ENCODE data around the gene TMEM92. TPM values are rescaled to one million over a fixed set of nuclear protein-coding genes. Genes with fewer than 3 reads are reported as not detected.

Gene TMEM92
- total and polyA plus RNA-seq, 2 experiments from 2014 or later, result 0.32 TPM; not detected in 1

DNA sequence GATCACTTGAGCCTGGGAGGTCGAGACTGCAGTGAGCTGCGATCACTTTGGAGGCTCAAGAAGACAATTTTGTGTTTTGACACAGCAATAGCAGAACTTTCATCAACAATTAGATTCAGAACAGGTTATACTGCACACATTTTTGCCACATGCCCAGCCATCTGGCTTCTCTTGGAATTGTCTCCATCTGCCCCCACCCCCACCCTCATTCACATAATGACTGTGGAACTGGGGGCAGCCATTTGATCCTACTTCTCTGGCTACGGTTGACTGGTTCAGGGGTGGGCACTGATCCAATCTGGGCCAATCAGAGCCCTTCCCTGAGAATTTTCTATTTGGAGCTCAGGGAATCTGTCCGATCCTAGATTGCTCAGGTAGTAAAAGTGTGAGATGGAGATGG is 14.0 kb downstream of the TMEM92 start:
- Histone ChIP-seq H3K79me2 (ENCODE audit: insufficient read depth) (peaks cover 31% of the 10 kb centered on the region), H3K27ac (peak overlapping the region; percentile 97), H3F3A (ENCODE audit: insufficient read depth) (peaks cover 24% of the 10 kb centered on the region), H4K20me1 (ENCODE audit: insufficient read depth) (no peaks in the 10 kb centered on the region), H3K4me1 (ENCODE audit: insufficient read depth) (peaks cover 30% of the 10 kb centered on the region), H3K4me2 (ENCODE audit: unreplicated experiment) (peak overlapping the region; percentile 92), H2AFZ (no peak overlapping the region), H3K27me3 (replicated peaks; ENCODE audit: insufficient read depth) (no peaks in the 10 kb centered on the region), H3K9me3 (ENCODE audit: low read depth) (no peaks in the 10 kb centered on the region), H3K9ac (peak overlapping the region; percentile 88; the same call in 1 of the 2 replicates), H3K36me3 (ENCODE audit: low read depth) (no peaks in the 10 kb centered on the region), H3K4me3 (peak overlapping the region; percentile 70; the same call in 1 of the 2 replicates), H3K9me2 (ENCODE audit: insufficient read depth) (no peaks in the 10 kb centered on the region)
- TF ChIP-seq EZH2phosphoT487 (IDR thresholded peaks at IDR 0.05; ENCODE audit: insufficient read depth, low read depth), result no peak
- no peak for TF ChIP-seq EZH2 (IDR thresholded peaks at IDR 0.05; ENCODE audit: insufficient read depth, poor library complexity, severe bottlenecking)
- WGBS, 2 experiments (ENCODE audit: low coverage in 1 of 2, low lambda C conversion rate in 2 of 2, missing lambda C conversion rate in 2 of 2), result 74 to 82% methylated on average over 4 of the region's 4 CpGs
- DNase-seq, result no peak
- in situ Hi-C loops (cut with MboI), result no loop called here

DNA sequence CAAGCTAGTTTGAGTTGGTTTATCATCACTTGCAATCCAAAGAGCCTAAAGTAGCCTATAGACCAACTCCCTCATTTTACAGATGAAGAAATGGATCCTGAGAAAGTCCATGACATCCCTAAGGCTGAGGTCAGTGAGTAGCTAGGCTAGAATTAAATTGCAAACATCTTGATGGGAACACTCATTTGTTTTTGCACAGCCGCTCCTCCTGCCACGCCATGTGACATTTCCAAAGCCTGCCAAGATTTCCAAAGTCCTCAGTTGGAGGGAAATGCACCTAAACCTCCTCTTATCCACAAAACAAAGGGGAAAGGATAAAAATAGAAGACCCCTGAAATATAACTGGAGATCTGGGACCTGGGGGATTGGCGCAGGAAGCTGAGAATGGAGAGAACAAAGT is 15.0 kb downstream of the TMEM92 start:
- Histone ChIP-seq H3K9me3 (ENCODE audit: low read depth) (no peaks in the 10 kb centered on the region), H3K79me2 (ENCODE audit: insufficient read depth) (peaks cover 31% of the 10 kb centered on the region), H3K27ac (peak overlapping the region; percentile 97), H4K20me1 (ENCODE audit: insufficient read depth) (no peaks in the 10 kb centered on the region), H3K36me3 (ENCODE audit: low read depth) (no peaks in the 10 kb centered on the region), H3K4me3 (peak overlapping the region; percentile 70), H3F3A (ENCODE audit: insufficient read depth) (peaks cover 24% of the 10 kb centered on the region), H2AFZ (no peak overlapping the region), H3K9ac (peak overlapping the region; percentile 88), H3K9me2 (ENCODE audit: insufficient read depth) (no peaks in the 10 kb centered on the region), H3K4me1 (ENCODE audit: insufficient read depth) (peaks cover 30% of the 10 kb centered on the region), H3K4me2 (ENCODE audit: unreplicated experiment) (peak overlapping the region; percentile 92), H3K27me3 (replicated peaks; ENCODE audit: insufficient read depth) (no peaks in the 10 kb centered on the region)
- in situ Hi-C loops (cut with MboI), result no loop called here
- peak; percentile 88 for DNase-seq
- WGBS, 2 experiments (ENCODE audit: low coverage in 1 of 2, low lambda C conversion rate in 2 of 2, missing lambda C conversion rate in 2 of 2), result 15 to 19% methylated on average over 3 of the region's 3 CpGs
- TF ChIP-seq EZH2 (IDR thresholded peaks at IDR 0.05; ENCODE audit: insufficient read depth, poor library complexity, severe bottlenecking), result no peak
- no peak for TF ChIP-seq EZH2phosphoT487 (IDR thresholded peaks at IDR 0.05; ENCODE audit: insufficient read depth, low read depth)

DNA sequence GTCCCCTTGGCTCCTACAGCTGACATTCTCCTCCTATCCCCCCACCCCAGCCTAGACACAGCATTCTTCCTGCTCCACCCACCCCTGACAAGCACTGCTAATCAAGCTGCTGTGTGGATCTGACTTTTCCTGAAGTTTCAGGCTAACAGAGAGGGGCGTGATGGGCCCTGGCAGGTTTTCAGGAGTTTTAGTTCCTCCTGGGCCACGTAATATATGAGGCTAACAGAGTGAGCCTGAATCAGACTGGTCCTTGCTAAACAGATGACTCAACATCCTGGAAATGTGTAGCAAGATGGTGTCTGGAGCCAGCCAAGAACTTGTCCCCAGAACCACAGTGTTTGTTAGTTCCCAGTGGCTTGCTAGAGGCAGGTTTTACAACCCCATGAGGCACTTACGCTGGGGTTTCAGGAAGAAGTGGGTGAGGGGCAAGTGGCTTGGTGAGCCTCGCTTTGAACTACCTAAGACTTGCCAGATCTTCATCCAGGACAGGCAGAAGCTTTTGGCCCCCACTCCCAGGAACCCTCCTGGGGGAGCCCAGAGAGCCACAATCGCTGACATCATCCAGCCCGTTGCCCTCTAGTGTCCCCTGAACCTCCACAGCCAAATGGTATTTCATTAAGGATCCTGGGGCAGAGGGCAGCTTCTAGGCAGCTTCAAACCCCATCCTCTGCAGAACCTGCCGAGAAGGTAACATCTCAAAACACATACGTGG is 15.9 kb downstream of the TMEM92 start:
- Histone ChIP-seq H3K9me3 (ENCODE audit: low read depth) (no peaks in the 10 kb centered on the region), H2AFZ (peak overlapping the region; percentile 57), H3K4me2 (ENCODE audit: unreplicated experiment) (peak overlapping the region; percentile 92), H3K36me3 (ENCODE audit: low read depth) (no peaks in the 10 kb centered on the region), H3K4me1 (ENCODE audit: insufficient read depth) (peaks cover 30% of the 10 kb centered on the region), H3K4me3 (peak overlapping the region; percentile 70), H3K27ac (peak overlapping the region; percentile 97), H4K20me1 (ENCODE audit: insufficient read depth) (no peaks in the 10 kb centered on the region), H3F3A (ENCODE audit: insufficient read depth) (peaks cover 24% of the 10 kb centered on the region), H3K9me2 (ENCODE audit: insufficient read depth) (no peaks in the 10 kb centered on the region), H3K27me3 (replicated peaks; ENCODE audit: insufficient read depth) (no peaks in the 10 kb centered on the region), H3K79me2 (ENCODE audit: insufficient read depth) (peaks cover 31% of the 10 kb centered on the region), H3K9ac (peak overlapping the region; percentile 88)
- in situ Hi-C loops (cut with MboI), result loop anchor here (10.0 kb wide), 1 partner anchor 195 kb away; the partner anchor contains the start of gene PDK2
- WGBS, 2 experiments (ENCODE audit: low coverage in 1 of 2, low lambda C conversion rate in 2 of 2, missing lambda C conversion rate in 2 of 2), result 22 to 26% methylated on average over 8 of the region's 8 CpGs
- TF ChIP-seq EZH2 (IDR thresholded peaks at IDR 0.05; ENCODE audit: insufficient read depth, poor library complexity, severe bottlenecking) (no peak), EZH2phosphoT487 (IDR thresholded peaks at IDR 0.05; ENCODE audit: insufficient read depth, low read depth) (no peak)
- DNase-seq, result peak; percentile 99

DNA sequence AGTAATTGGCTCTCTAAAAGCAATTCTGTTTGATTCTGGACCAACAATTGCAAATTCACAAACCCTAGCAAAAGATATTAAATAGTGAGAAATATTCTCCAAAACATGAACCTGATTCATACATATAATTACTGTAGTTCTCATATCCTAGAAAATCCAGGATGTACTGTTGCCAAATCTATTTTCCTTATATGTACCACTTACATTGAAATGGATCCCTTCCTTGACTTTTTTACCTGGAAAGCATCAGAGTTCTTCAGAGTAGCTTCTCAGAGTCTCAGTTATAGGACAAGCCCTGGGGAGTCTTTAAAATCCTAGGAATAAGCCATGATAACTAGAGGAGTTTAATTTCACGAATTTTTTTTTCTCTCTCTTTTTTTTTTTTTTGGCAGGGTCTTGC is 16.7 kb downstream of the TMEM92 start:
- H3K79me2 ChIP-seq (ENCODE audit: insufficient read depth), result peaks cover 30% of the 10 kb centered on the region
- peak overlapping the region; percentile 88 for H3K9ac ChIP-seq
- H3K27me3 ChIP-seq (replicated peaks; ENCODE audit: insufficient read depth), result no peaks in the 10 kb centered on the region
- H3K4me3 ChIP-seq, result no peak overlapping the region
- H3K9me2 ChIP-seq (ENCODE audit: insufficient read depth), result no peaks in the 10 kb centered on the region
- peak overlapping the region; percentile 57; the same call in 1 of the 2 replicates for H2AFZ ChIP-seq
- TF ChIP-seq EZH2 (IDR thresholded peaks at IDR 0.05; ENCODE audit: insufficient read depth, poor library complexity, severe bottlenecking) (no peak), EZH2phosphoT487 (IDR thresholded peaks at IDR 0.05; ENCODE audit: insufficient read depth, low read depth) (no peak)
- peaks cover 24% of the 10 kb centered on the region for H3F3A ChIP-seq (ENCODE audit: insufficient read depth)
- no peaks in the 10 kb centered on the region for H4K20me1 ChIP-seq (ENCODE audit: insufficient read depth)
- no peaks in the 10 kb centered on the region for H3K36me3 ChIP-seq (ENCODE audit: low read depth)
- no peak for DNase-seq
- H3K4me1 ChIP-seq (ENCODE audit: insufficient read depth), result peaks cover 30% of the 10 kb centered on the region
- no peaks in the 10 kb centered on the region for H3K9me3 ChIP-seq (ENCODE audit: low read depth)
- in situ Hi-C loops (cut with MboI), result loop anchor here (10.0 kb wide), 1 partner anchor 196 kb away; the partner anchor contains the start of gene PDK2
- H3K4me2 ChIP-seq (ENCODE audit: unreplicated experiment), result peak overlapping the region; percentile 56
- WGBS, 2 experiments (ENCODE audit: low coverage in 1 of 2, low lambda C conversion rate in 2 of 2, missing lambda C conversion rate in 2 of 2), result 8 to 17% methylated on average over 1 of the region's 1 CpG
- H3K27ac ChIP-seq, result peak overlapping the region; percentile 97
